GM12873 (cell line): ENCODE data around the gene CCDC28A.

Source experiments
- TF ChIP-seq, protein P1 (sequence below): IDR thresholded peaks from 2 replicates; pipeline ENCODE4 v1.5.1; 2012; ENCODE audit warnings: low read depth, mild to moderate bottlenecking, moderate library complexity, low read length, control low read depth; ENCODE audit not compliant: insufficient read depth; ENCODE audit errors: missing control alignments

CCDC28A gene

DNA sequence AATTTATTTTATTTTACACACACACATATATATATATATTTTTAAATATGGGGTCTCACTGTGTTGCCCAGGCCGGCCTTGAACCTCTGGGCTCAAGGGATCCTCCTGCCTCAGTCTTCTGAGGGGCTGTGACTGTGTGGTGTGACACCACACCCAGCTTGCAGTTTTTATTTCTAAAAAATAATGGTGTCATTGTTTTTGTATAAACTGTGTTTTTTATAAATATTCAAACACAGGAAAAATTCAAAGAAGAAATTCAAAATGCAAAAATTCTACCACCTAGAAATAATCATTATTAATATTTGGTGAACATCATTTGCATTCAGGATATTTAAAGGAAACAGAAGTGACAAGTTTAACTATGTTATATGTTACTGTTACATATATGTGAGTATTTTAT, 3.1 kb downstream of the CCDC28A start:
- TF ChIP-seq, protein P1, sequence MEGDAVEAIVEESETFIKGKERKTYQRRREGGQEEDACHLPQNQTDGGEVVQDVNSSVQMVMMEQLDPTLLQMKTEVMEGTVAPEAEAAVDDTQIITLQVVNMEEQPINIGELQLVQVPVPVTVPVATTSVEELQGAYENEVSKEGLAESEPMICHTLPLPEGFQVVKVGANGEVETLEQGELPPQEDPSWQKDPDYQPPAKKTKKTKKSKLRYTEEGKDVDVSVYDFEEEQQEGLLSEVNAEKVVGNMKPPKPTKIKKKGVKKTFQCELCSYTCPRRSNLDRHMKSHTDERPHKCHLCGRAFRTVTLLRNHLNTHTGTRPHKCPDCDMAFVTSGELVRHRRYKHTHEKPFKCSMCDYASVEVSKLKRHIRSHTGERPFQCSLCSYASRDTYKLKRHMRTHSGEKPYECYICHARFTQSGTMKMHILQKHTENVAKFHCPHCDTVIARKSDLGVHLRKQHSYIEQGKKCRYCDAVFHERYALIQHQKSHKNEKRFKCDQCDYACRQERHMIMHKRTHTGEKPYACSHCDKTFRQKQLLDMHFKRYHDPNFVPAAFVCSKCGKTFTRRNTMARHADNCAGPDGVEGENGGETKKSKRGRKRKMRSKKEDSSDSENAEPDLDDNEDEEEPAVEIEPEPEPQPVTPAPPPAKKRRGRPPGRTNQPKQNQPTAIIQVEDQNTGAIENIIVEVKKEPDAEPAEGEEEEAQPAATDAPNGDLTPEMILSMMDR = no peak

DNA sequence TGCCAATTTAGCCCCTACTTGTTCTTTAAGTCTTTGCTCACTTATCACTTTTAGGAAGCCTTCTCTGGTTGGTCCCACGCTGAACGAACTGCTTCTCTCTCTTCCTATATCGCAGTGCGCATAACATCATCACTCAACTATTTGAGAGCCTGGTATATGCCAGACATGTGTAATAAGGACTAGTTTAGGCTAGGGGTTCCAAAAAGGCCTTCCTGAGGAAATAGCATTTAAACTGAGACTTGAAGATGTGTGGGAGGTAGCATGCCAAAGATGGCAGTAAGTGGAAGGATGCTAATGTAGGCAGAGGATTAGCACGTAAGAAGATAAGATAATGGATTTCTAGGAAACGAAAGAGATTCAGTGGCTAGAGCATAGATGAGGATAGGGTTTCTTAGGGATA, 4.8 kb downstream of the CCDC28A start:
- TF ChIP-seq, protein P1 = no peak

DNA sequence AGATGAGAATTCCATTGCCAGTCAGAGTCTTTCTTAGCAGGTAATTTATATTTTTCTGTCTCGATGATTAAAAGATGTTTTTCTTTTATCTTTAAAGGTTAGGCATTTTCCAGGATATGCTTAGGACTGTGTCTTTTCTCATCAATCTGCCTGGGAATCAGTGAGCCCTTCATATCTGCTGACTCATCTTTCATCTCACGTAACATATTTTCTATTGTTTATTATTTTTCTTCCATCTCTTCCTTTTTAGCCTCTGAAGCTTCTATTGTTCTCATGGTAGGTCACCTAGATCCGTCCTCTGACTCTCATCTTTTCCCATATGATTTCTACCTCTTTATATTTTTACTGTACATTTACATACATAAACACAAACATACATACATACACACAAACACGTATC, 8.7 kb downstream of the CCDC28A start:
- TF ChIP-seq, protein P1 = no peak

- TF ChIP-seq, protein P1 = no peak
Measured at GRCh38 chr6:138785079-138785478, 11.5 kb downstream of the CCDC28A start.

DNA sequence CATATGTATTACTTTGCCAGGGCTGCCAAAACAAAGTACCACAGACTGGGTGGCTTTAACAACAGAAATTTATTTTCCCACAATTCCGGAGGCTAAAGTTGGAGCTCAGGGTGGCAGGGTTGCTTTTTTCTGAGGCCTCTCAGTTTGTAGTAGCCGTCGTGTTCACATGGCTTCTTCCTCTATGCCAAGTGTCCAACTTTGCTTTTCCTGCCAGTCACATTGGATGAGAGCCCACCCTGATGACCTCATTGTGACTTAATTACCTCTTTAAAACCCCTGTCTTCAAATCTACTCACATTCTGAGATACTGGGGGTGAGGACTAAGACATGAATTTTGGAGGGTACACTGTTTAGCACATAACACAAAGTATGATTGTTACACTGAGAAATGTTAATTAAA, 12.4 kb downstream of the CCDC28A start:
- TF ChIP-seq, protein P1 = no peak

DNA sequence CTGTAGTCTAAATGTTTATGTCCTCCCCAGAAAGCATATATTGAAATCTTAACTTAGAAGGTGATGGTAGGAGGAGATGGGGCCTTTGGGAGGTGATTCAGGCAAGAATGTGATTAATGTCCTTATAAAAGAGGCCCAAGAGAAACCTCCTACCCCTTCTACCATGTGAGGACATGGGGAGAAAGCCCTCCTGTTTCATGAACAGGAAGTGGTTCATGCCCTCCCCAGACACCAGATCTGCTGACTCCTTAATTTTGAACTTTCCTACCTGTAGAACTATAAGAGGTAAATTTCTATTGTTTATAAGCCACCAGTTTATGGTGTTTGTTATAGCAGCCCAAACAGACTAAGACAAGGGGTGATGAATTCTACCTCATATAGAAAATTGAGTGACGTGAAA, 13.6 kb downstream of the CCDC28A start:
- TF ChIP-seq, protein P1 = no peak

GRCh38 chr6:138795809-138796603, 22.4 kb downstream of the CCDC28A start, which contains the start of gene ECT2L:
ECT2L (plus strand) TSS chr6:138796087; CDS start chr6:138813275, 17,188 bp downstream.
- TF ChIP-seq, protein P1 = no peak
